ENCODE data around the gene TRRAP.

DNA sequence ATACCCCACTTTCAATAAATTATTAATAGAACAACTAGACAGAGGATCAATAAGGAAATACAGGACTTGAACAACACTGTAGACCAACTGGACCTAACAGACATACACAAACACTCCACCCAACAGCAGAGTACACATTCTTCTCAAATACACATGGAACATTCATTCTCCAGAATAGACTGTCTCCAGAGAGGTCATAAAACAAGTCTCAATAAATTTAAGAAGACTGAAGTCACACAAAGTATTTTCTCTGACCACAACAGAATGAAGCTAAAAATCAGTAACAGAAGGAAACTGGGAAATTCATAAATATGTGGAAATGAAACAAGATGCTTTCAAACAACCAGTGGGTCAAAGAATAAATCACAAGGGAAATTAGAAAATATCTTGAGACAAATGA lies 145.7 kb downstream of the TRRAP start:
- TF ChIP-seq POLR2AphosphoS5 (IDR thresholded peaks at IDR 0.05) (no peak), CTCF (IDR thresholded peaks at IDR 0.05; ENCODE audit: poor library complexity, severe bottlenecking) (no peak), MXI1 (conservative IDR thresholded peaks at IDR 0.05; ENCODE audit: poor library complexity, severe bottlenecking) (no peak), REST (IDR thresholded peaks at IDR 0.05; ENCODE audit: borderline replicate concordance) (no peak)

Measured in neural cell (in vitro differentiated cells).